Kidney epithelial cell (primary cell): ENCODE data around the gene CDH13. TPM values are rescaled to one million over a fixed set of nuclear protein-coding genes. Genes with fewer than 3 reads are reported as not detected.

ENCODE experiments used
- DNase-seq: peaks from one replicate; pipeline ENCODE4 v3.0.0-alpha.2; 2010; ENCODE audit warnings: low read depth
- H3K27me3 ChIP-seq: 2 replicates; pipeline ENCODE4 v1.6.0; 2011; ENCODE audit warnings: low read length; ENCODE audit not compliant: control insufficient read depth, insufficient read depth
- H3K36me3 ChIP-seq: 2 replicates; pipeline ENCODE4 v1.5.1; 2011; ENCODE audit warnings: low read length; ENCODE audit not compliant: control insufficient read depth, insufficient read depth
- H3K4me3 ChIP-seq: 2 replicates; pipeline ENCODE4 v1.5.1; 2011; ENCODE audit warnings: low read depth, mild to moderate bottlenecking, control low read depth, low read length
- total RNA-seq: library from RNA; depleted of rRNA; stranded (reverse); fragments of >200 nt; gene quantifications from 2 replicates; pipeline ENCODE4 v1.2.3, GENCODE V29; 2015
- TF ChIP-seq, protein P1 (sequence below): IDR thresholded peaks from 2 replicates; pipeline ENCODE4 v1.5.1; 2011; ENCODE audit warnings: mild to moderate bottlenecking, moderate library complexity, low read length, control low read depth, inconsistent platforms; ENCODE audit not compliant: insufficient read depth, poor library complexity, severe bottlenecking

The CDH13 gene
- total RNA-seq, 1 donor from 2014 or later = 32.8 TPM

DNA sequence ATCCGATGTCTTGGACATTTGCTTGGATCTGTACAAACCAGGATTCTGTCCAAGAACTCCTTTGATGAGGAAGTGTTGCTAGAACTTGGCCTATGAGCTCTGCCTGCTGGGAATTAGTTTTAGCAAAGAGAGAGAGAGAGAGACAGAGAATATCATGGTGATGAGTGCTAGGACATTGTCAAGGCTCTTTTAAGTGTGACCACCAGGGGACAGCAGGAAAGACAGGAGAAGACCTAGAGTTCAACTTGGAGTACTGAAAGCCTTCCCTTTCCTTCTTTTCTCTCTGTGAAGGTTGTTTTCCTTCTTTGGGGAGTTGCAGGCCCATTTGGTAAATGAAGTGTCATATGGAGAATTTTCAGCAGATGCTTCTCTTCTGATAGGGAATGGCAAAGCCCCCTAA, 791.8 kb downstream of the CDH13 start:
- Histone ChIP-seq H3K4me3 (no peak overlapping the region), H3K27me3 (no peaks in the 10 kb centered on the region), H3K36me3 (no peaks in the 10 kb centered on the region)
- TF ChIP-seq, protein P1, sequence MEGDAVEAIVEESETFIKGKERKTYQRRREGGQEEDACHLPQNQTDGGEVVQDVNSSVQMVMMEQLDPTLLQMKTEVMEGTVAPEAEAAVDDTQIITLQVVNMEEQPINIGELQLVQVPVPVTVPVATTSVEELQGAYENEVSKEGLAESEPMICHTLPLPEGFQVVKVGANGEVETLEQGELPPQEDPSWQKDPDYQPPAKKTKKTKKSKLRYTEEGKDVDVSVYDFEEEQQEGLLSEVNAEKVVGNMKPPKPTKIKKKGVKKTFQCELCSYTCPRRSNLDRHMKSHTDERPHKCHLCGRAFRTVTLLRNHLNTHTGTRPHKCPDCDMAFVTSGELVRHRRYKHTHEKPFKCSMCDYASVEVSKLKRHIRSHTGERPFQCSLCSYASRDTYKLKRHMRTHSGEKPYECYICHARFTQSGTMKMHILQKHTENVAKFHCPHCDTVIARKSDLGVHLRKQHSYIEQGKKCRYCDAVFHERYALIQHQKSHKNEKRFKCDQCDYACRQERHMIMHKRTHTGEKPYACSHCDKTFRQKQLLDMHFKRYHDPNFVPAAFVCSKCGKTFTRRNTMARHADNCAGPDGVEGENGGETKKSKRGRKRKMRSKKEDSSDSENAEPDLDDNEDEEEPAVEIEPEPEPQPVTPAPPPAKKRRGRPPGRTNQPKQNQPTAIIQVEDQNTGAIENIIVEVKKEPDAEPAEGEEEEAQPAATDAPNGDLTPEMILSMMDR = no peak
- DNase-seq = no peak

DNA sequence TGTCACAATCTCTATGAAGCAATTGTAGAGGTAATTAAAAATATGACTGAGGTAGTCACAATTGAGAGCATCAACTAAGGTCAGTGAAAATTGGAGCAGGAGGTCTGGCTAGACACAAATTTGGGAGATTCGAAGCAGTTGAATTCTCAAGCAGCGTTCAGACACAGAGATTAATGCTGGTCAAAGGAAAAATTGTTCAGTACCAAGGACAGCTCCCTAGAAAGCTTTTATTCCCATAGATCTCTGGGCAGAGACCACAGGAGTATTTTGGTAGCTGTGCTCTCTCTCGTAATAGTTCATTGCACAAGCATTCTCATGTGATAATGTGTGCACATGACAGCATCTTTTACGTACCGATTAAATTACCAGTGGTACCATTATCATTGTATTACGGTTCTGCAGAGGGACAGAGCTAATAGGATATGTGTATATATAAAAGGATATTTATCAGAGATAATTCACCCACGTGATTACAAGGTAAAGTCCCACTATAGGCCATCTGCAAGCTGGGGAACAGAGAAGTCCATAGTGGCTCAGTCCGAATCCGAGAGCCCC, 793.5 kb downstream of the CDH13 start:
- Histone ChIP-seq H3K4me3 (no peak overlapping the region), H3K36me3 (no peaks in the 10 kb centered on the region), H3K27me3 (no peaks in the 10 kb centered on the region)
- TF ChIP-seq, protein P1 = no peak
- DNase-seq = no peak

DNA sequence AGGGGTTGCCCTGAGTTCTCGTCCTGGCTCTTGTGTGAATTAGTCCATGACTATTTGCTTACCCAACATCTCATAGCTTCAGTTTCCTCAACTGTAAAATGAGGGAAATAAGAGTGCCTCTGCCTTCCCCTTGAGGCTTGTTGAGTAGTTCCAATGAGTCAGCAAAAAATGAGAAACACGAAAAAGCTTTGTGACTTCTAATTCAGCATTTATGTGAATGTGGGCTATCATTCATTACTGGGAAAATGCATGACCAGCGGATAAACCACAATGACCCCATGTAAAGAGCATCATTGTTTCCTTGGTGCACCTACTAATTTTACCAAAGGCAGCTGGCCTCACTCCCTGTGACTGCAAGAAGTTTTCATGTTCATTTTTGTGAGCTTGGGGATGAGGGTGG, 806.4 kb downstream of the CDH13 start:
- TF ChIP-seq, protein P1 = no peak
- Histone ChIP-seq H3K27me3 (no peaks in the 10 kb centered on the region), H3K4me3 (no peak overlapping the region), H3K36me3 (no peaks in the 10 kb centered on the region)
- DNase-seq = peak; percentile 5

DNA sequence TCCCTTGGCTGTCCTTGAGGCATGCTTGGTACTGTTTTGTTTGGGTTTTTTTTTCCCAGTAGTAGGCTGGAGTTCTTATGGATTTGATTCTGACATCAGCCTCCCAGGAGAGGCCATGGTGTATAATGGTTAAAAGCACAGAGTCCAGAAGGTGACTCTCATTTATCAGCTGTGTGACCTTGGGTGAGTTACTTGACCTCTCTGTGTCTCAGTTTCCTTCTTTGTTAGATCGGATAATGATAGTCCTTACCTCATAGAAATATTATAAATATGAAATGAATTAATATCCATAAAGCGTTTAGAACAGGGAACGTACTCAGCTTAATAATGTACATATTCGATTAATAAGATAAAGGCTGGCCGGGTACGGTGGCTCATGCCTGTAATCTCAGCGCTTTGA, 810.3 kb downstream of the CDH13 start:
- no peak for DNase-seq
- Histone ChIP-seq H3K4me3 (no peak overlapping the region), H3K27me3 (no peaks in the 10 kb centered on the region), H3K36me3 (no peaks in the 10 kb centered on the region)
- TF ChIP-seq, protein P1 = no peak

DNA sequence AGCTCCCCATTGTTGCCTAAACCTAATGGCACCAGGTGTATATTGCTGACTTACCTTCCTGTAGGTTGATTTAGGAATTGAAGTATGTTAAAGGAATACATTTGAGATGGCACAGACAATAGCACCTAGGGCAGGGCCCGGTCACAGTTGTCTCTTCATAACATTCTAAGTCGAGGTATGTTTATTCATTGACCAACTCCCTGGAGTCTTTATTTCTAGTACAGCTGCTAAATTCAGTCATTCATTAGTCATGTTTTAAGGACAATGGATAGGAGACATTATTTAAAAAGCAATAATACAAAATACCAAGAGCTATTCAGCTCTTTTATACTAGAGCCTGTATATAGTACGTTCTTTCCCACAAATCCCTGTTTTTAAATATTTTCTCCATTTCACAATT, 811.6 kb downstream of the CDH13 start:
- Histone ChIP-seq H3K27me3 (no peaks in the 10 kb centered on the region), H3K4me3 (no peak overlapping the region), H3K36me3 (no peaks in the 10 kb centered on the region)
- TF ChIP-seq, protein P1 = no peak
- DNase-seq = no peak

DNA sequence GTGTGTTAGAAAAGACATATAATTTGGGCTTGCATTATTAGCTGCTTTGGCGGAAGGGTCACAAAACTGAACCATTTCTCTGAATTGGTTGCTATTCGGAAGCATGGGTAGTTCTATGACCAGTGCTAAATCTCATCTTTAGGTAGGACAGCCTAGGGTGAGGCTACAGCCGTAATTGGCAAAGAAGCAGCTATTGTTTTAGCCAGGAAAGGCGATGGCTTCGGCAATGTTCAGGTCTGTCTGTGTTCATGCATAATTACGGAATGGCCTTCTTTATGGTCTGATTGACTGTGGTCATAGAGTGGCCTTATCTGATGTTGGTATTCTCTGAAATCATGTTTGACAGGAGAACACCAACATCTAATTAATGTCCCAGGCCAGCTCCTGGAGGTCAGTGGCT, 812.6 kb downstream of the CDH13 start:
- TF ChIP-seq, protein P1 = no peak
- Histone ChIP-seq H3K36me3 (no peaks in the 10 kb centered on the region), H3K27me3 (no peaks in the 10 kb centered on the region), H3K4me3 (no peak overlapping the region)
- no peak for DNase-seq
